Endodermal cell (in vitro differentiated cells): ENCODE measurements around the gene SULT1E1. TPM values are rescaled to one million over a fixed set of nuclear protein-coding genes. Genes with fewer than 3 reads are reported as not detected.

Experiments used
- DNase-seq: peaks from one replicate; pipeline ENCODE4 v3.0.0-alpha.2; 2017
- H3K27ac ChIP-seq: 2 replicates; pipeline ENCODE4 v1.5.1; 2013; ENCODE audit warnings: mild to moderate bottlenecking, low read depth, low read length, moderate library complexity
- H3K27me3 ChIP-seq: 2 replicates; pipeline ENCODE4 v1.6.1; 2013; ENCODE audit warnings: mild to moderate bottlenecking, low read length, moderate library complexity; ENCODE audit not compliant: insufficient read depth, control insufficient read depth, poor library complexity, severe bottlenecking
- H3K36me3 ChIP-seq: 2 replicates; pipeline ENCODE4 v1.7.0; 2013; ENCODE audit warnings: mild to moderate bottlenecking, low read length, moderate library complexity; ENCODE audit not compliant: control insufficient read depth, insufficient read depth
- H3K4me1 ChIP-seq: one replicate; pipeline ENCODE4 v1.7.0; 2013; ENCODE audit warnings: low read length; ENCODE audit not compliant: control insufficient read depth, insufficient read depth
- H3K4me3 ChIP-seq: 2 replicates; pipeline ENCODE4 v1.5.1; 2013; ENCODE audit warnings: mild to moderate bottlenecking, low read length, moderate library complexity
- H3K9ac ChIP-seq: 2 replicates; pipeline ENCODE4 v1.6.1; 2013; ENCODE audit warnings: mild to moderate bottlenecking, low read length, moderate library complexity; ENCODE audit not compliant: poor library complexity, severe bottlenecking; ENCODE audit errors: extremely low read depth
- H3K9me3 ChIP-seq: 2 replicates; pipeline ENCODE4 v1.6.1; 2013; ENCODE audit warnings: mild to moderate bottlenecking, low read length, moderate library complexity; ENCODE audit not compliant: control insufficient read depth
- H3K27ac Mint-ChIP-seq: 2 replicates; pipeline ENCODE4 v1.8.0; 2020; ENCODE audit warnings: mixed read lengths
- H3K27me3 Mint-ChIP-seq: 2 replicates; pipeline ENCODE4 v1.8.0; 2021; ENCODE audit warnings: mild to moderate bottlenecking, mixed read lengths; ENCODE audit not compliant: insufficient read depth
- H3K36me3 Mint-ChIP-seq: 2 replicates; pipeline ENCODE4 v1.8.0; 2020; ENCODE audit warnings: low read depth, mixed read lengths
- H3K4me1 Mint-ChIP-seq: 2 replicates; pipeline ENCODE4 v1.8.0; 2020; ENCODE audit warnings: mixed read lengths
- H3K4me3 Mint-ChIP-seq: 2 replicates; pipeline ENCODE4 v1.8.0; 2020; ENCODE audit warnings: mild to moderate bottlenecking, moderate library complexity, mixed read lengths
- H3K9me3 Mint-ChIP-seq: 2 replicates; pipeline ENCODE4 v1.8.0; 2020; ENCODE audit warnings: mild to moderate bottlenecking, mixed read lengths
- CTCF ChIP-seq: fragments of 200-600 bp; sonication (generic); conservative IDR thresholded peaks from 2 replicates; pipeline ENCODE4 v1.5.0; 2021; ENCODE audit warnings: antibody characterized with exemption, mild to moderate bottlenecking
- WGBS, 2 experiments: methylation state at CpG; one replicate each; pipeline versions ENCODE4 v1.1.5 to v1.1.7; 2013; ENCODE audit warnings: missing lambda C conversion rate in 2 of 2, mixed read lengths in 1 of 2; ENCODE audit not compliant: insufficient coverage in 1 of 2, insufficient read length in 1 of 2; 5-methylcytosine and 5-hydroxymethylcytosine counted together
- total RNA-seq, 2 donors: library from RNA; stranded (reverse); fragmentation: NEBNext Ultra II Directional in 1 of 2; extraction: Animal tissue kit (Norgen Biotek cat#: 25700) in 1 of 2; gene quantifications; 2 replicates in 1 of 2; 3 replicates in 1 of 2; pipeline ENCODE4 v1.2.1, GENCODE V29; 2021

SULT1E1 gene
- total RNA-seq, 2 donors from 2014 or later = not detected

- Mint-ChIP-seq H3K9me3 (no peaks in the 10 kb centered on the region), H3K27ac (no peak overlapping the region), H3K27me3 (no peaks in the 10 kb centered on the region), H3K4me1 (no peaks in the 10 kb centered on the region), H3K36me3 (no peaks in the 10 kb centered on the region), H3K4me3 (no peak overlapping the region)
- H3K9ac ChIP-seq = no peak overlapping the region
- TF ChIP-seq CTCF = no peak
- H3K27ac ChIP-seq = no peak overlapping the region
- H3K27me3 ChIP-seq = no peaks in the 10 kb centered on the region
- DNase-seq = no peak
- no peak overlapping the region for H3K4me3 ChIP-seq
- 60% methylated on average over 1 of the region's 1 CpG; no CpG with 5 or more reads in 1 of the 2 experiments for WGBS, 2 experiments
- no peaks in the 10 kb centered on the region for H3K36me3 ChIP-seq
- H3K4me1 ChIP-seq = no peaks in the 10 kb centered on the region
- H3K9me3 ChIP-seq = no peaks in the 10 kb centered on the region
These were observed 11.9 kb downstream of the SULT1E1 start for GRCh38 chr4:69848028-69848427.

DNA sequence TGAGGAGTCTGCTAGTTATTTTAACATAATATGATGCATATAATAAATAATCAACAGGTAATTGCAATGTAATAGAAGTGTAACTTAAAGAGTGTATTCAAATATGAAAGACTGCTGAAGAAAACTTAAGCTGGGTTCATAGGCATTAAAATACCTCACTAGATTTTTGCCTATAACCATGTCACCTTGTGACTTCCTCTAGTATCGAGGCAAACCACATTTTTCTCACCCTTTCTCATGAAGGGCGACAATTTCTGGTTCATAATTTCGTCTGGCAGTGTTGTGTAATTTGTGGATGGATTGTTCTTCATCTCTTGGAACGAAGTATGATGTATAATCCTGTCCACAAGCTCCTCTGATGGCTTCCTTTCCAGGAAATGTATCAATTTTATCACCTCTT is 16.0 kb downstream of the SULT1E1 start:
- no peaks in the 10 kb centered on the region for H3K9me3 Mint-ChIP-seq
- 83% methylated on average over 4 of the region's 4 CpGs; no CpG with 5 or more reads in 1 of the 2 experiments for WGBS, 2 experiments

GRCh38 chr4:69843301-69843700 is 16.6 kb downstream of the SULT1E1 start:
- Histone ChIP-seq H3K4me1 (no peaks in the 10 kb centered on the region), H3K9me3 (no peaks in the 10 kb centered on the region), H3K27me3 (no peaks in the 10 kb centered on the region), H3K27ac (no peak overlapping the region), H3K9ac (no peak overlapping the region), H3K36me3 (no peaks in the 10 kb centered on the region), H3K4me3 (no peak overlapping the region)
- no peaks in the 10 kb centered on the region for H3K36me3 Mint-ChIP-seq
- no peaks in the 10 kb centered on the region for H3K4me1 Mint-ChIP-seq
- H3K27ac Mint-ChIP-seq = no peak overlapping the region
- H3K4me3 Mint-ChIP-seq = no peak overlapping the region
- H3K9me3 Mint-ChIP-seq = no peaks in the 10 kb centered on the region
- TF ChIP-seq CTCF = no peak
- 0% methylated on average over 1 of the region's 1 CpG; no CpG with 5 or more reads in 1 of the 2 experiments for WGBS, 2 experiments
- no peaks in the 10 kb centered on the region for H3K27me3 Mint-ChIP-seq
- DNase-seq = no peak

More for the DNA sequence above, 16.0 kb downstream of the SULT1E1 start:
- Histone ChIP-seq H3K4me1 (no peaks in the 10 kb centered on the region), H3K27ac (no peak overlapping the region), H3K9ac (no peak overlapping the region), H3K36me3 (no peaks in the 10 kb centered on the region), H3K27me3 (no peaks in the 10 kb centered on the region), H3K4me3 (no peak overlapping the region), H3K9me3 (no peaks in the 10 kb centered on the region)
- no peaks in the 10 kb centered on the region for H3K36me3 Mint-ChIP-seq
- no peak overlapping the region for H3K4me3 Mint-ChIP-seq
- no peak overlapping the region for H3K27ac Mint-ChIP-seq
- no peak for TF ChIP-seq CTCF
- H3K4me1 Mint-ChIP-seq = no peaks in the 10 kb centered on the region
- no peak for DNase-seq
- H3K27me3 Mint-ChIP-seq = no peaks in the 10 kb centered on the region
